Measurements from ENCODE around the gene PIEZO2.

- TF ChIP-seq CTCF (tag by site-specific recombination; IDR thresholded peaks at IDR 0.05) (no peak), ZNF626 (tag by site-specific recombination; IDR thresholded peaks at IDR 0.05) (no peak), ZNF18 (tag by site-specific recombination; IDR thresholded peaks at IDR 0.05) (no peak), REST (tag by site-specific recombination; IDR thresholded peaks at IDR 0.05) (no peak), ZIC2 (tag by site-specific recombination; IDR thresholded peaks at IDR 0.05) (no peak), ZNF138 (tag by site-specific recombination; IDR thresholded peaks at IDR 0.05; ENCODE audit: borderline replicate concordance) (no peak), HOXA7 (CRISPR knock-in tag; IDR thresholded peaks at IDR 0.05; ENCODE audit: borderline replicate concordance) (no peak), YY2 (tag by site-specific recombination; IDR thresholded peaks at IDR 0.05) (no peak), KLF9 (tag by site-specific recombination; IDR thresholded peaks at IDR 0.05; ENCODE audit: low read depth) (no peak), BCL6B (tag by site-specific recombination; IDR thresholded peaks at IDR 0.05) (no peak)
Observed at GRCh38 chr18:11145413-11146191, 3.8 kb downstream of the PIEZO2 start.
